Middle frontal gyrus (tissue), 1 donor: ENCODE measurements around the gene MYORG.

Source experiments
- DNase-seq: peaks from one replicate; pipeline ENCODE4 v3.0.0-alpha.2; 2015; ENCODE audit warnings: low spot score; ENCODE audit errors: extremely low spot score

MYORG gene

GRCh38 chr9:34334916-34335315, 41.8 kb downstream of the MYORG start:
- DNase-seq = no peak

- peak; percentile 88 for DNase-seq
Measured at GRCh38 chr9:34334337-34334824, 42.3 kb downstream of the MYORG start.

- DNase-seq = no peak
Measured at GRCh38 chr9:34333836-34334235, 42.9 kb downstream of the MYORG start.

GRCh38 chr9:34332076-34332964, 44.4 kb downstream of the MYORG start:
- DNase-seq = peak; percentile 63

GRCh38 chr9:34331196-34331595, 45.5 kb downstream of the MYORG start:
- DNase-seq = no peak

- DNase-seq = peak; percentile 100
Measured at GRCh38 chr9:34328987-34329832, 47.5 kb downstream of the MYORG start, which contains the start of the genes KIF24 and NUDT2. Gene KIF24, minus strand, starts transcription at chr9:34329268. Its CDS starts 17,922 bp downstream, at chr9:34311346. Gene NUDT2, plus strand, starts transcription at chr9:34329569. Its CDS starts 9,471 bp downstream, at chr9:34339040.

GRCh38 chr9:34328500-34328986, 48.2 kb downstream of the MYORG start:
- peak; percentile 5 for DNase-seq

- DNase-seq = no peak
Measured at GRCh38 chr9:34326690-34327089, 50.0 kb downstream of the MYORG start.

GRCh38 chr9:34322899-34323591, 53.7 kb downstream of the MYORG start:
- no peak for DNase-seq

GRCh38 chr9:34321451-34321850, 55.2 kb downstream of the MYORG start:
- no peak for DNase-seq

- DNase-seq = no peak
Measured at GRCh38 chr9:34318163-34318790, 58.4 kb downstream of the MYORG start.

GRCh38 chr9:34317436-34317835, 59.3 kb downstream of the MYORG start:
- DNase-seq = no peak
